GM19452 (cell line): Measurements from ENCODE around the gene ILF3.
"Not testable (repeated sequence)": the region's sequence is repeated elsewhere in the genome, so short reads cannot be mapped to it uniquely, and the experiment has no call there.

Experiments used
- ATAC-seq: cut with Tn5 transposase; IDR thresholded peaks from one replicate; pipeline ENCODE4 v1.9.1; 2021; ENCODE audit not compliant: unreplicated experiment

ILF3 gene

GRCh38 chr19:10642473-10643171 is 11.5 kb upstream of the ILF3 start:
- ATAC-seq: no peak

- ATAC-seq: no peak
These were observed 10.8 kb upstream of the ILF3 start for GRCh38 chr19:10643172-10643967.

- ATAC-seq: no peak
These were observed 10.2 kb upstream of the ILF3 start for GRCh38 chr19:10643968-10644259.

- no peak for ATAC-seq
These were observed 9.7 kb upstream of the ILF3 start for GRCh38 chr19:10644260-10645007.

GRCh38 chr19:10646456-10647159 is 7.5 kb upstream of the ILF3 start:
- no peak for ATAC-seq

GRCh38 chr19:10648360-10648759 is 5.8 kb upstream of the ILF3 start:
- no peak for ATAC-seq

GRCh38 chr19:10651851-10652250 is 2.3 kb upstream of the ILF3 start:
- ATAC-seq: no peak

- no peak for ATAC-seq
These were observed 739 bp upstream of the ILF3 start for GRCh38 chr19:10653482-10653731.

- ATAC-seq: peak; percentile 21
These were observed 687 bp downstream of the ILF3 start for GRCh38 chr19:10654610-10655456.

- no peak for ATAC-seq
These were observed 1.5 kb downstream of the ILF3 start for GRCh38 chr19:10655457-10656312.

GRCh38 chr19:10660346-10660745 is 6.2 kb downstream of the ILF3 start:
- ATAC-seq: no peak

GRCh38 chr19:10661946-10662345 is 7.8 kb downstream of the ILF3 start:
- no peak for ATAC-seq

GRCh38 chr19:10662384-10663251 is 8.5 kb downstream of the ILF3 start:
- ATAC-seq: no peak

GRCh38 chr19:10663252-10663563 is 9.1 kb downstream of the ILF3 start:
- not testable (repeated sequence) for ATAC-seq

- no peak for ATAC-seq
These were observed 13.7 kb downstream of the ILF3 start for GRCh38 chr19:10667867-10668266.

GRCh38 chr19:10669246-10669645 is 15.1 kb downstream of the ILF3 start:
- ATAC-seq: no peak

GRCh38 chr19:10670182-10670581 is 16.0 kb downstream of the ILF3 start:
- no peak for ATAC-seq

- ATAC-seq: no peak
These were observed 17.0 kb downstream of the ILF3 start for GRCh38 chr19:10670876-10671804.
